GM21619 (cell line): ENCODE results near the gene SMIM24.

Experiments
- ATAC-seq: cut with Tn5 transposase; IDR thresholded peaks from one replicate; pipeline ENCODE4 v1.9.1; 2021; ENCODE audit not compliant: unreplicated experiment

Gene SMIM24

DNA sequence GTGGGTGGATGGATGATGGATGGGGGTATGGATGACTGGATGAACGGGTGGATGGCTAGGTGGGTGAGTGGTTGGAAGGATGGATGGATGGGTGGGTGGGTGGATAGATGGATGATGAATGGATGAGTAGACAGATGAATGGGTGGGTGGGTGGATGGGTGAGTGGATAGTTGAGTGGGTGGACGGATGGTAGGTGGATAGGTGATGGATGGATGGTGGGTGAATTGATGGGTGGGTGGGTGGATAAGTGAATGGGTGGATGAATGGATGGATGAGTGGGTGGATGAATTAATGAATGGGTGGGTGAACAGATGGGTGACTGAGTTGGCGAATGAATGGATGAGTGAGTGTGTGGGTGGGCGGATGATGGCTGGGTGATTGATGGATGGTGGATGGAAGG is 4.9 kb downstream of the SMIM24 start:
- ATAC-seq: no peak

- ATAC-seq: no peak
These were observed 5.7 kb downstream of the SMIM24 start for GRCh38 chr19:3474614-3475013.

- ATAC-seq: no peak
These were observed 6.3 kb downstream of the SMIM24 start for GRCh38 chr19:3474010-3474409.

- ATAC-seq: no peak
These were observed 8.2 kb downstream of the SMIM24 start for GRCh38 chr19:3471954-3472655.

- no peak for ATAC-seq
These were observed 9.7 kb downstream of the SMIM24 start for GRCh38 chr19:3470500-3471128.

DNA sequence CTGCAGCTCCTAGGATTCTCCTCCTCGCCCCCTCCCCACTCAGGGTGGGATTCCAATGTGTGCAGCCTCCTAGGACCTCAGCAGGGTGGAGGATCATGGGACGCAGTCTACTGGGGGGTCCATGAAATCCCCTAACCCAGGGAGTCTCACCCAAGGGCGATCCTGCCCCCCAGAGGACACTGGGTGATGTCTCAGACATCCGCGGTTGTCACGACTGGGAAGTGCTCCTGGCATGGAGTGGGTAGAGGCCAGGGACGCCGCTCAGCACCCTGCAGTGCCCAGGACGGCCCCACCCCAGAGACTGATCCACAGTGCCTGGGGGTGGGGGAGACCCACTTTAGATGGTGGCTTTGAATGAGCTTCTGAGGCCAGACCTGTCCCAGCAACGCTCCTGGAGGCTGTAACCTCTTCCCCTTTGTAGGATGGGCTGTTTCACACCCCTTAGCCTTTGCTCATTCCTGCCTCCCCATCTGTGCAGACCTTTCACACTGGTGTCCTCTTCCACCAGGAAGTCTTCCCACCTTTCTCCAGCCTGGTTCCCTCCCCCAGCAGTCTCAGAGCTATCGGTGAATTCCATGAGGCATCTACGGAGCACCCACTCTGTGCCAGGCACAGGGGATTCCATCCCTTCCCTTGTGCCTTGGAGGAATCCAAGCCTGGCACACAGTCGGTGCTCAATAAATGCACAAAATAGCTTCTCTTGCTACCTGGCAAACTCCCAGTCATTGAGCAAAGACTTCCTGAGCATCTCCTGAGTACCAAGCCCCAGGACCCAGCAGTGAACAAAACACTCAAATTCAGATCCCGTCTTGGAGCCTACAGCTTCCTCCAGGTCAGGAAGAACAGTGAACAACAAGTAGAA is 10.5 kb downstream of the SMIM24 start:
- ATAC-seq: no peak

DNA sequence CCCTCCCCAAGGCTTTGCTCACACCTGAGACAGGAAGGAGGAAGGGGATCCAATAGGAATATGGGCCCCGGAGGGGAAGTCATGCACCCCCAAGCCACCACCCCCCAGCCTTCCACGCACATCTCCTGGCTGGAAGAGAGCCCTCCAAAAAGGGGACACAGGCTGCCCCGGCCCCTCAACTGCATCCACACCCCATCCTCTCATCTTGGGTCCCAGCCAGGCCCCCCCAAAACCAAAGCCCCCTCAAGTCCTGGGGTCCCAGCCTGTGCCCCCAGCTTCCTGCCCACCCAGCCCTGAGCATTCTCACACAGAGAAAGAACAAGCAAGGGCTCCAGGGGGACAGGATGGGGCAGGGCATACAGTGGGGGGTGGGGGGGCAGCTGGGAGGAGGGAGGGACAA is 12.1 kb downstream of the SMIM24 start:
- ATAC-seq: no peak

GRCh38 chr19:3467437-3468198 is 12.7 kb downstream of the SMIM24 start:
- no peak for ATAC-seq

- no peak for ATAC-seq
These were observed 13.7 kb downstream of the SMIM24 start for GRCh38 chr19:3466635-3467034.

GRCh38 chr19:3465552-3465951 is 14.8 kb downstream of the SMIM24 start:
- ATAC-seq: no peak

- ATAC-seq: no peak
These were observed 15.6 kb downstream of the SMIM24 start for GRCh38 chr19:3464587-3465235.

- no peak for ATAC-seq
These were observed 16.4 kb downstream of the SMIM24 start for GRCh38 chr19:3463714-3464586.

- ATAC-seq: no peak
These were observed 17.2 kb downstream of the SMIM24 start for GRCh38 chr19:3462991-3463713.

DNA sequence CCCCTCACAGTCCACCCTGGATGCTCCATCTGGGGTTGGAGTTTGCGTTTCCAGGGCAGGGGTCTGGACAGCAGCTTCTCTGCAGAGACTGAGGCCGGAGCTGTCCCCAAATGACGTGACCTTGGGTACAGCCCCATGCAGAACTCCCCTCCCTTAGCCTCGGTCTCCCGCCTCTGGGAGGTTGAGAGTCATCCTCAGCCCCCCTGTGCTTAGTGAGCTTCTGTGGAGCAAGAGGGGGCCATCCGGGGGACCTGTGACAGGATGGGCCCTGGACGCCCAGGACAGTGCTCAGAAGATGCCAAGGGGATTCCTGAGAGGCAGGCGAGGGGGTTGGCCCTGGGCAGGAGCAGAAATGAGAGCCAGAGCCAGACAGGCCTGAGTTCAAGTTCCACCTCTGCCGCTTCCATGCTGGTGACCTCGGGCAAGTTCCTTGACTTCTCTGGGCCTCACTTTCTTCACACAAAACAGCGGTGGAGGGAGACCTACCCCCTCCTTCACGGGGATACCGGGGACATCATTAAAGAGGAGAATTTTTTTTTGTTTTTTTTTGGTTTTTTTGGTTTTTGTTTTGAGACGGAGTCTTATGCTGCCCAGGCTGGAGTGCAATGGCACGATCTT is 20.3 kb downstream of the SMIM24 start:
- ATAC-seq: no peak

DNA sequence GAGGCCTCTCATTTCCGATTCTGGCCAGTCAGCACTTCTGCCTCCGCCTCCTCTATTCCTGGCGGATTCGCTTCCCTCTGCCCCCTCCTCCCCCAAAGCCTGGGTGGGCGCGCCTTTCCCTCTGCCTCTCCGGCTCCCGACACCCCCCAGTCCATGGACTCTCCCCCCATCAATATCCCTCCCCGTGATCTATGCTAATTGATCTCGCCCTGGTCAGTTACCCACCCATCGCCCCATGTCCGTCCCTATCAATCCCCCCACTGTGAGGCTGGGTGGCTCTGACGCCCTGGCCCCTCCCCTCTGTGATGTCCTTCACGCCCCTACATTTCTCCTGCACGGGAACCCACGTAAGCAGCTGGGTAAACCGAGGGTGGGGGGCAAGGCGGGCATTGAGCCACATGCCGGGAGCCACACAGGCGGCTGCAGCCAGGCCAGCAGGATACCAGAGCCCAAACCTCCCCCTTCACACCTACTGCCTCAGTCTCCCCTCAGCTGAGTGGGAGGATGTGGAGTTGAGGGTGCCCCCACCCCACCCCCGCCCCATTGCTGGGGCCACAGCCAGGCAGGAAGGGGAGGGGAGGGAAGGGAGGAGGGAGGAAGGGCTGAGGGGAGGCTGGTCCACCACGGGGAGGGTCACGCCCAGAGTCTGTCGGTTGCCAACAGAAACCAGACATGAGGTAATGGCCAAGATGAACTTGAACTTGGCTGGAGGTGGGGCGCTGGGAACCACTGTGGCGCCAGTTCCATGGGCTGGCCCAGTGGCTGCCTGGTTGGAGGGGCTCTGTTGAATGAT is 21.0 kb downstream of the SMIM24 start:
- no peak for ATAC-seq

DNA sequence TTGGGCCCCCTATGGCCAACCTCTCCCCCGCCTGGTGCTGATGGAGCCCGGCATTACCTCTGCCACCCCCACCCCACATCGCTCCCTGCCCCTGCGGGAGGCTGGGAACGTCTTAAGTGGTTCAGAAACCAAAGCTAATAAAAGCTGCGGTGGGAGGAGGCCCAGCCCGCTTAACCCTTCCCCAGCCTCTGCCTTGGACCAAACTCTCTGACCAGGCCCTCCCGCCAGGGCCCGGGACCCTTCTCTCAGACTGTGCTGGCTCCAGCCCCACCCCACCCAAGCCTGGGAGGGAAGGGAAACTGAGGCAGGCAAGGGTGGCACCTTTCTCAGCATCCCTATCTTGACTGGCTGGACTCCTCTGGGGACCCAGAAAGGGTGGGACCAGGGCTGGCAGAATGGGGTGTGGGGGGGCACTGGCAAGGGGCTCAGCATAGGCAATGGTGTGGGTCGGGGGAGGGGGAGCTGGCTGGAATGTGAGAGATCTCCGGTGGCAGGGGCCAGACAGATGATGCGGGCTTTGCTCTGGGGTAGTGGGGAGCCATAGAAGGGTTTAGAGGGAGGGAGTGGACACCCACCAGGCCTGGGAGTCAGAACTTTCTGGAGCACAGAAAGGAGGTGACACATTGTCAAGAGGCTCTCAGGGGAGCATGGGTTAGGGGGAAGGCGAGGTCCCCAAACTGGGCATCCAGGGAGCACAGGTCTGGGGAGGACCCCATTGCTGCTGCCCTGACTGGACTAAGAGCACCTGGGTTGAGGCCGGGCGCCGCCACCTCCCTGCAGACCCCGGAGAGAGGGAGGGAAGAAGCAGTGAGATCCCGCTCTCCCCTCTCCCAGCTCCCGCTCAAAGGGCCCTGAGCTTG is 21.9 kb downstream of the SMIM24 start:
- ATAC-seq: no peak
